Bronchial epithelial cell (primary cell): ENCODE results near the gene PRKCZ. TPM values are rescaled to one million over a fixed set of nuclear protein-coding genes. Genes with fewer than 3 reads are reported as not detected.

Source experiments
- DNase-seq: peaks from one replicate; pipeline ENCODE4 v3.0.0-alpha.2; 2010; ENCODE audit warnings: low read depth
- FAIRE-seq: peaks from 2 replicates; lab custom pipeline; 2011; peaks lifted over from hg19 to GRCh38; lab: Jason Lieb, UNC
- H3K27me3 ChIP-seq: 2 replicates; pipeline ENCODE4 v1.5.1; 2011; ENCODE audit warnings: low read length; ENCODE audit not compliant: control insufficient read depth, insufficient read depth
- H3K36me3 ChIP-seq: 2 replicates; pipeline ENCODE4 v1.5.1; 2011; ENCODE audit warnings: low read length; ENCODE audit not compliant: control insufficient read depth, insufficient read depth
- H3K4me3 ChIP-seq: 2 replicates; pipeline ENCODE4 v1.5.1; 2011; ENCODE audit warnings: mild to moderate bottlenecking, low read depth, low read length, control low read depth
- total RNA-seq: library from RNA; depleted of rRNA; stranded (reverse); fragments of >200 nt; gene quantifications from 2 replicates; pipeline ENCODE4 v1.2.1, GENCODE V29; 2014
- TF ChIP-seq, protein P1 (sequence below): IDR thresholded peaks from 2 replicates; pipeline ENCODE4 v1.5.1; 2011; ENCODE audit warnings: mild to moderate bottlenecking, moderate library complexity, low read length, control low read depth, inconsistent platforms; ENCODE audit not compliant: insufficient read depth, severe bottlenecking

Gene PRKCZ
- total RNA-seq, 1 donor from 2014 or later = 38.4 TPM

GRCh38 chr1:2125350-2126211 lies 75.4 kb downstream of the PRKCZ start:
- DNase-seq (no peak), FAIRE-seq (no peak)
- H3K27me3 ChIP-seq = peaks cover 2% of the 10 kb centered on the region
- H3K4me3 ChIP-seq = no peak overlapping the region
- H3K36me3 ChIP-seq = no peaks in the 10 kb centered on the region
- TF ChIP-seq, protein P1, sequence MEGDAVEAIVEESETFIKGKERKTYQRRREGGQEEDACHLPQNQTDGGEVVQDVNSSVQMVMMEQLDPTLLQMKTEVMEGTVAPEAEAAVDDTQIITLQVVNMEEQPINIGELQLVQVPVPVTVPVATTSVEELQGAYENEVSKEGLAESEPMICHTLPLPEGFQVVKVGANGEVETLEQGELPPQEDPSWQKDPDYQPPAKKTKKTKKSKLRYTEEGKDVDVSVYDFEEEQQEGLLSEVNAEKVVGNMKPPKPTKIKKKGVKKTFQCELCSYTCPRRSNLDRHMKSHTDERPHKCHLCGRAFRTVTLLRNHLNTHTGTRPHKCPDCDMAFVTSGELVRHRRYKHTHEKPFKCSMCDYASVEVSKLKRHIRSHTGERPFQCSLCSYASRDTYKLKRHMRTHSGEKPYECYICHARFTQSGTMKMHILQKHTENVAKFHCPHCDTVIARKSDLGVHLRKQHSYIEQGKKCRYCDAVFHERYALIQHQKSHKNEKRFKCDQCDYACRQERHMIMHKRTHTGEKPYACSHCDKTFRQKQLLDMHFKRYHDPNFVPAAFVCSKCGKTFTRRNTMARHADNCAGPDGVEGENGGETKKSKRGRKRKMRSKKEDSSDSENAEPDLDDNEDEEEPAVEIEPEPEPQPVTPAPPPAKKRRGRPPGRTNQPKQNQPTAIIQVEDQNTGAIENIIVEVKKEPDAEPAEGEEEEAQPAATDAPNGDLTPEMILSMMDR = no peak

DNA sequence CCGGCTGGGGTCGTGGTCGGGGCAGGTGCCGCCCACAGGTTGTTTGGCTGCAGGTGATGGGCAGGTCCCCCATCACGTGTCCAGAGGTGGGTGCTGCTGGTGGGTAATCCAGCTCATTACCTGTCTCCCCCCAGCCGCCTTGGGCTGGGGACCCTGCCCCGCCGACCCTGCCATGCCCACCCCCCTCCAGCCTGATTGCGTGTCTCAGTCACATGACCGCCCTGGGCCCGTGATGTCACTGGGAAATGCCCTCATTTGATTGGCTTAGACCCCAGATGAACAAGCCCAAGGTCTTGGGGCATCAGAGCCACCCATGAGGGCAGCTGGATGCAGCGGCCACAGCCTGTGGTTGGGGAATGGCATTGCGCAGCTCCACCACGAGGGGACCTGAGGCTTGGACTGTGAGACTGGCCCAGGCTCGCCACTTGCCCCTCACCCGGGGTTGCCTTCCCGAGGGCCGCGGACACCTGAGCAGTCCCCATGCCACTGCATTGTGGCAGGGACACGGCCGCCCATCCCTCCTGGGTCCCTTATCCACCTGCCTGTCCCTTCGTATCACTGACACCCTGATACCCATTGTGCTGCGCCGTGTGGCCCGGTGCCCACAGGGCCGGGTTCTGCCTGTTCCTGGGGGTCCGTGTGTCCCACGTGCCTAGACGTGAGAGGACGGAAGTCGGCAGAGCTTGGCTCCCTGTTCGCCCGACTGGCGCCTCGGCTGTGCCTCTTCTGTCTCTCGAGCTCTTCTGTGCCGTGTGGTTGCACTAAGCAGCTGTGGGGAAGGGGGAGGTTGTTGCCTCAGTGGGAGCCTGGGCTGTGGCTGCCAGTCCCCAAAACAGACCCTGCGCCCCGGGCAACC lies 76.3 kb downstream of the PRKCZ start:
- Histone ChIP-seq H3K36me3 (no peaks in the 10 kb centered on the region), H3K4me3 (no peak overlapping the region), H3K27me3 (peaks cover 2% of the 10 kb centered on the region)
- FAIRE-seq = no peak
- TF ChIP-seq, protein P1 = no peak
- DNase-seq = no peak

DNA sequence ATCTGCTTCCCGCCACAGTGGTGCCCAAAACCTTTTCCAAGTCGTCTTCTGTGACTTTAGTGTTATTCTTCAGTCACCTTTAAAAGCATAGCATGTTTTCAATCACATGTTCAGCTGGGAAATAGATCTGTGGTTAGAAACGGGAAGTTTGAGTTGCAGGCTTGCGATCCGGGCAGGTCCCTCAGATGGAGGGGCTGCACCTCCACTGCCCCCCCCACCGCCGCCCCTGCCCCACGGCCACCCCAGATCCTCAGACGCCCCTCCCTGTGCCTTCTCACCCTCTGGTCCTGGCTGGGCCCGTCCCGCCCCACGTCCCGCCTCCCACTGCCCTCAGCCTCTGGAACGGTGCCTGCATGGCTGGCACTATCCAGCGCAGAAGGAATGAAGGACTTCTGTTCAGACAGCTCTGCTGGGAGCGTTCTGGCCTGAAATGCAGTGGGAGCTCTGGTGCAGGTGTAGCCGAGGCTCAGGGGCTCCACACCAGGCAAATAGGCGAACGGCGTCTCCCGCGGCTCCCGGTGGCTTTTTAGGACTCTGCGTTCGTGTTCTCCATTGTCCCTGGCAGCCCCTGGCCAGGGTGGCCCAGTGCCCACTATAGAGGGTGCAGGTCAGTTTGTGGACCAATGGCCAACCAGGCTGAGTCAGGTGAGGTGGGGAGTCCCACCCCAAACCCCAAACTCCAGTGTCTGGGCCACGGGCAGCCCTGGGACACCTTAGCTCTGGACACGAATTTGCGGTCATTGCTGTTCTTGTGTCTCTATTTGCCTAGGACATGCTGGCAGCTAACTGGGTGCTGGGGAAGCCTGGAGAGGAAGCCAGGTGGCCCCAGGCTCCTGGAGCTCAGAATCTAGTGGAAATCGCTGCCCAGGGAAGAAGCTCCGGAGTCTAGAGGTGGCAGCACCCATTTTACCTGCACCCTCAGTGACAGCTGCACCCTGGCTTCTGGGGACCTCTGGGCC lies 77.3 kb downstream of the PRKCZ start:
- H3K36me3 ChIP-seq = no peaks in the 10 kb centered on the region
- H3K27me3 ChIP-seq = peaks cover 2% of the 10 kb centered on the region
- no peak overlapping the region for H3K4me3 ChIP-seq
- DNase-seq = no peak
- TF ChIP-seq, protein P1 = no peak
- FAIRE-seq = no peak

DNA sequence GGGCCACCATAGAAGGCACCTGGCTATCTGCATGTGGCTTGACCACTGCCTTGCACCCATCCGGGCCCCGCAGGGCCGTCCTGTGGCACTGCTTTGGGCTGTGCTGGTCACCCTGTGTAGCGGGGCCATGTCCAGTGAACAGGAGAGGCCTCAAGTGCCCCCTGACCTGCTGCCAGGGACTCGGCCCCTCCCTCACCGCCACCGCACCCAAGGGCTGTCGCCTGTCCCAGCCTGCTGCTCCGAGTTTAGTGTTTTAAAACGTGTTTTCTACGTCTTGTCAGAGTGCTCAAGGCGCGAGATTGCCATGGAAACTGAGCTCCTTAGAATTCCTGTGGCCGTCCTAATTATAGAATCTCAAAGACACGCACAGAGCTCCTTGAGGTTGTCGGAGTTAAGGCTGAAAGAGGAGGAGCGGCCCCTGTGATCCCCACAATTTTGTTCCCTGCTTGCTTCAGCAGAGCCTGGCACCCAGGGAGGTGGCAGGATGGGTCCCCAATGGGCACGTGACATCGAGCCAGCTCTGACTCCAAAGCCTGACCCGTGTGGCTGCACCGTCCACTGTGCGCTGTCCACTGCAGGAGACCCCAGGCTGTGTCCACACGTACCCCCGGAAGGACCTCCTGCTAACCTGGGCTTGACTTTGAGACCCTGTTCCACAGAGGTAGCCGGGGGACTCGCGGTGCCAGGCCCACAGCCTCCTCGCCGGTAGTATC lies 78.1 kb downstream of the PRKCZ start:
- FAIRE-seq = no peak

More for the DNA sequence above, 78.1 kb downstream of the PRKCZ start:
- peaks cover 2% of the 10 kb centered on the region for H3K27me3 ChIP-seq
- DNase-seq = no peak
- TF ChIP-seq, protein P1 = no peak
- no peak overlapping the region for H3K4me3 ChIP-seq
- H3K36me3 ChIP-seq = no peaks in the 10 kb centered on the region
